HepG2 (cell line): ENCODE measurements around the gene ARHGAP33. TPM values are rescaled to one million over a fixed set of nuclear protein-coding genes. Genes with fewer than 3 reads are reported as not detected.
A peak's percentile ranks its signal among the peaks of the same experiment; 100 is the strongest.

Source experiments
- ATF7 ChIP-seq, 2 experiments: fragments of 450-650 bp in 1 of 2; sonication (generic) in 1 of 2; formaldehyde crosslinking in 1 of 2; IDR thresholded peaks; 2 replicates each; pipeline versions ENCODE4 v1.4.0 to v1.6.1; 2016 to 2020; ENCODE audit warnings: antibody characterized with exemption in 1 of 2, mild to moderate bottlenecking in 1 of 2, missing genetic modification reagents in 1 of 2
- CCAR2 ChIP-seq: fragments of 200-400 bp; formaldehyde crosslinking; optimal IDR thresholded peaks from 2 replicates; pipeline ENCODE3; 2018; ENCODE audit warnings: low read depth, mild to moderate bottlenecking, low read length, moderate library complexity
- FOXJ3 ChIP-seq: sonication (generic); formaldehyde crosslinking; IDR thresholded peaks from 2 replicates; pipeline ENCODE4 v1.4.0; 2020; ENCODE audit warnings: missing genetic modification reagents, mild to moderate bottlenecking, borderline replicate concordance
- HNRNPL ChIP-seq: fragments of 200-400 bp; formaldehyde crosslinking; IDR thresholded peaks from 2 replicates; pipeline ENCODE4 v1.6.1; 2017; ENCODE audit warnings: mild to moderate bottlenecking, low read depth, low read length
- NR3C1 ChIP-seq: sonication (generic); formaldehyde crosslinking; IDR thresholded peaks from 2 replicates; pipeline ENCODE4 v1.4.0; 2020; ENCODE audit warnings: missing genetic modification reagents
- RBM39 ChIP-seq: fragments of 200-400 bp; formaldehyde crosslinking; IDR thresholded peaks from one replicate; pipeline ENCODE4 v1.6.1; 2018; ENCODE audit warnings: antibody characterized with exemption, mild to moderate bottlenecking, low read depth, low read length; ENCODE audit not compliant: poor library complexity, severe bottlenecking
- TOPORS ChIP-seq: sonication (generic); formaldehyde crosslinking; IDR thresholded peaks from 2 replicates; pipeline ENCODE4 v1.8.0; 2023; ENCODE audit warnings: mild to moderate bottlenecking, missing genetic modification reagents
- TP53 ChIP-seq: sonication (generic); formaldehyde crosslinking; conservative IDR thresholded peaks from 2 replicates; pipeline ENCODE4 v1.4.0; 2020; ENCODE audit warnings: missing genetic modification reagents
- ZBED4 ChIP-seq: sonication (generic); formaldehyde crosslinking; IDR thresholded peaks from 2 replicates; pipeline ENCODE4 v1.4.0; 2020; ENCODE audit warnings: missing genetic modification reagents, borderline replicate concordance
- ZKSCAN8 ChIP-seq: IDR thresholded peaks from 2 replicates; pipeline ENCODE4 v1.6.1; 2016; ENCODE audit warnings: borderline replicate concordance, missing genetic modification reagents, missing compliant biosample characterization
- ZNF276 ChIP-seq: sonication (generic); formaldehyde crosslinking; IDR thresholded peaks from 2 replicates; pipeline ENCODE4 v1.4.0; 2020; ENCODE audit warnings: mild to moderate bottlenecking, low read depth, missing genetic modification reagents
- ZNF484 ChIP-seq: sonication (generic); formaldehyde crosslinking; IDR thresholded peaks from 2 replicates; pipeline ENCODE4 v1.5.1; 2020; ENCODE audit warnings: mild to moderate bottlenecking, low read depth, missing genetic modification reagents, borderline replicate concordance
- ZNF572 ChIP-seq: sonication (generic); formaldehyde crosslinking; IDR thresholded peaks from 2 replicates; pipeline ENCODE4 v1.5.1; 2020; ENCODE audit warnings: mild to moderate bottlenecking, missing genetic modification reagents
- ZNF792 ChIP-seq: IDR thresholded peaks from 2 replicates; pipeline ENCODE4 v1.6.1; 2016
- ZNF883 ChIP-seq: sonication (generic); formaldehyde crosslinking; IDR thresholded peaks from 2 replicates; pipeline ENCODE4 v1.5.1; 2020; ENCODE audit warnings: mild to moderate bottlenecking, missing genetic modification reagents; ENCODE audit errors: not compliant biosample characterization
- ZSCAN25 ChIP-seq: sonication (generic); formaldehyde crosslinking; IDR thresholded peaks from 2 replicates; pipeline ENCODE4 v1.8.0; 2022; ENCODE audit warnings: mild to moderate bottlenecking, missing genetic modification reagents
- polyA plus RNA-seq, 8 experiments: library from polyadenylated mRNA; depleted of rRNA in 3 of 8; stranded (reverse) in 7 of 8; unstranded in 1 of 8; fragments of >200 nt; fragmentation: Illumina TruSeq in 4 of 8; extraction: Trizol in 4 of 8; gene quantifications; 2 replicates each; pipeline versions ENCODE4 v1.2.1 to v1.2.3, GENCODE V29; 2011 to 2016; ENCODE audit warnings: low read depth in 4 of 8, missing spikeins in 1 of 8, mixed read lengths in 1 of 8; ENCODE audit not compliant: insufficient read depth in 1 of 8
- total RNA-seq, 5 experiments: library from RNA; depleted of rRNA; stranded (reverse); fragments of >200 nt; fragmentation: Illumina TruSeq; extraction: Trizol; gene quantifications; 2 replicates each; pipeline ENCODE4 v1.2.3, GENCODE V29; 2016; ENCODE audit warnings: low read depth in 1 of 5
- TF ChIP-seq, protein P1 (sequence below): sonication (generic); formaldehyde crosslinking; IDR thresholded peaks from 2 replicates; pipeline ENCODE4 v1.5.1; 2020; ENCODE audit warnings: missing genetic modification reagents, mild to moderate bottlenecking, borderline replicate concordance
- TF ChIP-seq, protein P2 (sequence below): sonication (generic); formaldehyde crosslinking; IDR thresholded peaks from 2 replicates; pipeline ENCODE4 v1.5.0; 2020; ENCODE audit warnings: missing genetic modification reagents, mild to moderate bottlenecking, borderline replicate concordance
- TF ChIP-seq, protein P3 (sequence below): sonication (generic); formaldehyde crosslinking; IDR thresholded peaks from 2 replicates; pipeline ENCODE4 v1.8.0; 2022; ENCODE audit warnings: mild to moderate bottlenecking, missing genetic modification reagents, borderline replicate concordance

ARHGAP33 gene
- total and polyA plus RNA-seq, 2 of the 13 experiments (the other 11 are each of a cell fraction or from before 2014, with no cell fraction given), result 1.3 to 2.7 TPM

DNA sequence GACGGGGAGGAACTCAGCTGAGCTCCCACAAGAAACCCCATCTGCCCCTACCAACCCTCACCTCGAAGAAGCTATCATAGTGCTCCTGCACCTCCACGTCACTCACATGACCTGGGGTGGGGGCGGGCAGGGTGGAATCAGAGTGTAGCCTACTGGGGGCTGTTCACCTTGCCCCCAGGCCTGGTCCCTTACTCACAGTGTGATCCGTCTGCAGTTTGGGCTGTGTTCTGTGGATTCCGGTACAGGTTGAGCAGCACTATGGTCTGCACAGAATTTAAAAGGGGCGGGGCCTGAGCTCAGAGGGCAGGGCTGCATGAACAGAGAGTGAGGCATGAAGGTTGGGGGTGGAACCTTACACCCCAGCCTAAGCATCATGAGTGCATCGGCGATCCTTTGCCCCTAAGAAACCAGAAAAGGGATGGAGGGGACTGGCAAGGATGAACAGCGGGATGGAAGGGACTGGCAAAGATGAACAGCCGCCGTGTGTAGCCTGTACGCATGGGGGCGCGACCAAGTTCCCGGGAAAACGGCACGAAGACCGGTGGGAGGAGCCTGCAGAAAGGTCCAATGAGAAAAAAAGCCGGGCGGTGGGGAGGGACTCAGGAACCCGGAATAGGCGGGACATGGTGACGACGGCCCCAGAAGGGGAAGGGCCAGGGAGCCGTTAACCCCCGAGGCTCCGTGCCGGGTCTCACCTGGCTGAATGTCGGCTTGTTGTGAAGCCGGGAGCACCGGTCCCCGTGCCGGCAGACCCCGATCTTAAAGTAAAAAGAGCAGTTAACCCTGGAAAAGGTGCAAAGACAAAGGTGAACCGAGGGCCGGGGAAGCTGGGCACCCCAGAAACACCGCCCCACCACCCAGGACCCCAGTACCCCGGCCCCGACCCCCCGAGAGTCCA, 30.7 kb upstream of the ARHGAP33 start (continued):
- TF ChIP-seq ZBED4 (CRISPR knock-in tag) (no peak), CCAR2 (no peak), ATF7 (IDR thresholded peaks at IDR 0.05) (no peak), ATF7 (CRISPR knock-in tag; IDR thresholded peaks at IDR 0.05) (no peak), ZSCAN25 (no peak), ZNF484 (CRISPR knock-in tag) (no peak), ZNF572 (no peak), ZNF276 (CRISPR knock-in tag) (no peak; the same call in 1 of the 2 replicates), TOPORS (no peak), ZNF792 (CRISPR knock-in tag) (no peak), FOXJ3 (no peak), ZNF883 (CRISPR knock-in tag) (no peak), NR3C1 (CRISPR knock-in tag) (no peak), HNRNPL (0 out of 2 replicates have a peak, but pooled peaks have one; percentile 39), ZKSCAN8 (CRISPR knock-in tag) (no peak), TP53 (CRISPR knock-in tag) (no peak), RBM39 (no peak)
- TF ChIP-seq, protein P1, sequence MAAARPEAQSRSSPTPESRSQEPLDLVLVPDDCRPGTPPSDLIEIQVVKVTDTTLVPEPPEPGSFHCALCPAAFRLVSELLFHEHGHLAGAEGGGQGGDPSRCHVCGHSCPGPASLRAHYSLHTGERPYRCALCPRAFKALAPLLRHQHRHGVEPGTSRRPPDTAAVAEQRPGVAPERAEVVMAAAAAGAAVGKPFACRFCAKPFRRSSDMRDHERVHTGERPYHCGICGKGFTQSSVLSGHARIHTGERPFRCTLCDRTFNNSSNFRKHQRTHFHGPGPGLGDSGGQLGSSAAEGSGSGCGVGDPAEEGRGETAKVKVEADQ (CRISPR knock-in tag), result no peak
- TF ChIP-seq, protein P2, sequence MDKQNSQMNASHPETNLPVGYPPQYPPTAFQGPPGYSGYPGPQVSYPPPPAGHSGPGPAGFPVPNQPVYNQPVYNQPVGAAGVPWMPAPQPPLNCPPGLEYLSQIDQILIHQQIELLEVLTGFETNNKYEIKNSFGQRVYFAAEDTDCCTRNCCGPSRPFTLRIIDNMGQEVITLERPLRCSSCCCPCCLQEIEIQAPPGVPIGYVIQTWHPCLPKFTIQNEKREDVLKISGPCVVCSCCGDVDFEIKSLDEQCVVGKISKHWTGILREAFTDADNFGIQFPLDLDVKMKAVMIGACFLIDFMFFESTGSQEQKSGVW, result no peak
- TF ChIP-seq, protein P3, sequence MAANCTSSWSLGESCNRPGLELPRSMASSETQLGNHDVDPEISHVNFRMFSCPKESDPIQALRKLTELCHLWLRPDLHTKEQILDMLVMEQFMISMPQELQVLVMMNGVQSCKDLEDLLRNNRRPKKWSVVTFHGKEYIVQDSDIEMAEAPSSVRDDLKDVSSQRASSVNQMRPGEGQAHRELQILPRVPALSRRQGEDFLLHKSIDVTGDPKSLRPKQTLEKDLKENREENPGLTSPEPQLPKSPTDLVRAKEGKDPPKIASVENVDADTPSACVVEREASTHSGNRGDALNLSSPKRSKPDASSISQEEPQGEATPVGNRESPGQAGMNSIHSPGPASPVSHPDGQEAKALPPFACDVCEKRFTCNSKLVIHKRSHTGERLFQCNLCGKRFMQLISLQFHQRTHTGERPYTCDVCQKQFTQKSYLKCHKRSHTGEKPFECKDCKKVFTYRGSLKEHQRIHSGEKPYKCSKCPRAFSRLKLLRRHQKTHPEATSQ (CRISPR knock-in tag), result no peak
